Suppressor macrophage (primary cell): Measurements from ENCODE around the gene LAMC3.

Experiments used
- DNase-seq, 4 experiments: peaks; one replicate each; pipeline ENCODE4 v3.0.0-alpha.2; 2020 to 2022

LAMC3 gene

GRCh38 chr9:131125288-131126058 is 116.5 kb downstream of the LAMC3 start, which contains the start of gene NUP214:
NUP214 (plus strand) TSS chr9:131125586; CDS start chr9:131125705, 119 bp downstream.
- peak; percentile 99 to 100 (median 100) for DNase-seq

GRCh38 chr9:131126059-131126426 is 117.1 kb downstream of the LAMC3 start:
- DNase-seq = no peak

GRCh38 chr9:131129183-131129582 is 120.2 kb downstream of the LAMC3 start:
- DNase-seq = no peak

- no peak for DNase-seq
Observed at GRCh38 chr9:131138676-131139075, 129.7 kb downstream of the LAMC3 start.

- no peak for DNase-seq
Observed at GRCh38 chr9:131140112-131140511, 131.1 kb downstream of the LAMC3 start.

- DNase-seq = no peak
Observed at GRCh38 chr9:131140550-131140949, 131.6 kb downstream of the LAMC3 start.

GRCh38 chr9:131142160-131142559 is 133.2 kb downstream of the LAMC3 start:
- no peak for DNase-seq
